GM21717 (cell line): ENCODE measurements around the gene POC1A.

Experiments used
- ATAC-seq: cut with Tn5 transposase; IDR thresholded peaks from one replicate; pipeline ENCODE4 v1.9.1; 2021; ENCODE audit warnings: mild to moderate bottlenecking, moderate library complexity; ENCODE audit not compliant: unreplicated experiment

Gene POC1A

GRCh38 chr3:52132041-52132440 lies 22.2 kb downstream of the POC1A start:
- ATAC-seq, result no peak

GRCh38 chr3:52130966-52131622 lies 23.1 kb downstream of the POC1A start:
- ATAC-seq, result no peak

GRCh38 chr3:52128118-52128683 lies 26.0 kb downstream of the POC1A start:
- ATAC-seq, result no peak

GRCh38 chr3:52126500-52126899 lies 27.7 kb downstream of the POC1A start:
- no peak for ATAC-seq

- ATAC-seq, result no peak
Observed at GRCh38 chr3:52126036-52126435, 28.2 kb downstream of the POC1A start.

DNA sequence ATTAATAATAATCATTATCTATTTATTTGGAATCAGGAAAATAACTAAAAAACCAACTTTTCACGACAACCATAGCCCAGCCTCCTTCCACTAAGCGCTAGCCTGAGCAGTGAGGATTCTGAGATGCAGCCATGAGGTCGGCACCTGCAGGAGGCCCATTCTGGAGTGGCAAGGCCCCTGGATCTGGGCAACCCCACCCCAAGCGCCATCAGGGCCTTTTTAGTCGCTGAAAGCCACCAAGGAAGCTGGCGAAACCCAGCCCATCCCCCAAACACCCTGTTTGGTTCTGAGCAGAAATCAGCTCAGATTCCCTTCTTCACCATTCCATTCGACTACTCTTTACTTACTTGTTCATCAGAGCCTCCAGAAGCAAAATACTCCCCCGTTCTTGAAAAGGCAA lies 29.5 kb downstream of the POC1A start:
- no peak for ATAC-seq

DNA sequence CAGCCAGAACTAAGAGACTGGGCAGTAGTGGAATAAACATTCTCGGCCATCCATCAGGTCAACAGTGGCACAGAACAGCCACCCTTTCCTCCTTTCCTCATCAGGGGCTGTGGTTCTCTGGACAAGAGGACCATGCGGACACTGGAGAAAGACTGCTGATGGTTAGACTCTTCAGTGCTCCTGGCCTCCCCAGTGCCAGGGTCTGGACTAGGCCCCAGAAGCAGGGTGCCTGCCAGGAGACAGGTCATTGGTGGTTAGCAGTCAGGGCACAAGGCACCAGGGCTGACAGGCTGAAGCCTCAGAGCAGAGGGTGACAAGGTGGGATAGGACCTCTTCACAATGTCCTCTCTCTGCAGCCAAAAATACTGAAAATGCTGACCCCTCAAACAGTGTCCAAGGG lies 30.1 kb downstream of the POC1A start:
- no peak for ATAC-seq

- ATAC-seq, result no peak
Observed at GRCh38 chr3:52123106-52123725, 31.0 kb downstream of the POC1A start.

GRCh38 chr3:52122491-52122890 lies 31.7 kb downstream of the POC1A start:
- ATAC-seq, result no peak

DNA sequence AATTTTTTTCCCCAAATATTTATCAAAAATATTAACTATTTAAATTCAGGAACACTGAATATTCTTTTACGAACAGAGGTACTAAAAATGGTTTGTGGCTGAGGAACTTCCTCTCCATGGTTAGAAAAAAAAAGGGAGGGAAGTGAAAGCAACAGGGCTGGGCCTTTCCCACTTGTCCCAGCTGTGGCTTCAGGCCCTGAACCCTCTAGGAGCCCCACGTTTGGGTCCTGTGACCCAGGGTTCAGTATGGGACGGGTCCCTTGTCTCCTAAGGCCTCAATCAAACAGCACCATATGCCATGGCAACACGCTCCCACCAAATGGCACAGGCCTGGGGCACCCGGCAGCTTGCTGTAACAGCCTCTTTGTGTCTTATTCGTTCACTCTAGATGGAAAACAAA lies 32.4 kb downstream of the POC1A start:
- ATAC-seq, result no peak

GRCh38 chr3:52121464-52121805 lies 32.8 kb downstream of the POC1A start:
- no peak for ATAC-seq

DNA sequence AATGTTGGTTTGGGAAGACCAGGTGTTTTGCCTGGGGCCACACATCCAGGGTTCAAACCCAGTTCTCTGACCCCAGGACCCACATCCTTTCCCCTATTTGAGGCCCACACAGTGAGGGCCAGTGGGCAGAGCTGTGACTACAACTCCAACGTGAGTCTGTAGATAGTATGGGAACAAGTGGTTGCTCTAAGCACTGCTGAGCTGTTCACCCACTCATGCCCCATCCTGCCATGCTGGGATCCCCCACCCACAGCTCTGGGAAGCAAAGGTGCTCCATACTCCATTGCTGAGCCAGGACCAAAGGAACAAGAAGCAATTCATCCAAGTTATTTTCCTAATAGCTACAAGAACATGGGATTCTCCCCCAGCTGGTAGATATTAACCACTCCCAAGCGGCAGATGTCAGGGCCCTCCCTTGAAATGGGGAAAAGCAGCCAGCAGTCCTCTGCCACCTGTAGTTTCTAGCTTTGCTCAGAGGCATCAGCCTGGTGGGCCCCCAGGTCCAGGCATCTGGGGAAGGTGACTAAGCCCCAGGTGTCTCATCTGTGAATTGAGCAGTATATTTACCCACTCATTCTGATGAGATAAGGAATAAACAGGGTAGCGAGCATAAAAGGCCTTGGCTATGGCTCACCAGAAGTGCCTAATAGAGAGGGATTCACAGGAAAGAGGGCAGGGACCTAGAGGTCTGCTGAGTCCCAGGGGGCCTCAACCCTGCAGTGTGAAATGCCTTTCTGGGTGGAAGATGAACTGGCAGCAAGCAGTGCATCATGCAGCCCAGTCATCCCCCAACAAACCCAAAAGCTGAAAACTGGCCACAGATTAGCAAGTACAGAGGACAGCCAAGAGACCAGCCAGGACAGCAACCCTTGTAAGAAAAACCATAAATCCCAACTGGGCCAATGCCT lies 33.4 kb downstream of the POC1A start:
- ATAC-seq, result no peak

DNA sequence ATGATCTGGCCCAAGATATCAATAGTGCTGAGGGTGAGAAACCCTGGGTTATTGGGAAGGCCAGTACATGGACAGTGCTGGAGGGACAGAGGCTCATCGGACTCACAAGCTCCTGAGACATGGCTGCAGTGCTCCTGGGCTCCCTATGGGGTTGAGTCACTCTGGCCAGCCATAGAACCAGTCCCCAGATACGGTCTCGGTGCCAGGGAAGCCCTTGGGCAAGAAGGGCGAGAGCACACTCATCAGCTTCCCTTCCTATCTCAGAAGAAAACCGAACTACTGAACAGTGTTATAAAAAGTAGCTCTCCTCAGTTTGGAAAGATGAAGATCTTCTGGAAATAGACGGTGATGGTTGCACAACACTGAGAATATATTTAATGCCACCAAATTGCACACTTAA lies 34.4 kb downstream of the POC1A start:
- ATAC-seq, result no peak

GRCh38 chr3:52119099-52119498 lies 35.1 kb downstream of the POC1A start:
- ATAC-seq, result no peak

- ATAC-seq, result no peak
Observed at GRCh38 chr3:52118156-52118875, 35.9 kb downstream of the POC1A start.

DNA sequence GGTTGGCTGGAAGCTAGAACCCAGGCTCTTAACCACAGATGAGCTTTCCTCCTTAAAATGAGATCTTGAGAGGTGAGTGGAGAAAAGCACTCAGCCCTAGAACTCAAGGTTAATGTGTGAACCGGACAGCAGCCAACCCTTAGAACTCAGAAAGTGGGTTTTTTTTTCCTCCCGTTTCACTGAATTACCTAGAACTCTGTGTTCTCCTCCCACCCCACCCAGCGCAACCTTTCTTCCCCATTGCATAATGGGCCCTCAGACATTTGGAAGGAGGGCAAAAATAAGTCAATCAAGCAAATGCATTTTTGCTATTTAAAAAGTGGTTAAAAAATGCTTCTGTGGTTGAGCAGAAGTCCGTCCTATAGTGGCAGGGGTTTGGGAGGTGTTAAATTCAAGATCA lies 36.7 kb downstream of the POC1A start:
- ATAC-seq, result no peak

GRCh38 chr3:52112056-52112455 lies 42.2 kb downstream of the POC1A start:
- ATAC-seq, result no peak

DNA sequence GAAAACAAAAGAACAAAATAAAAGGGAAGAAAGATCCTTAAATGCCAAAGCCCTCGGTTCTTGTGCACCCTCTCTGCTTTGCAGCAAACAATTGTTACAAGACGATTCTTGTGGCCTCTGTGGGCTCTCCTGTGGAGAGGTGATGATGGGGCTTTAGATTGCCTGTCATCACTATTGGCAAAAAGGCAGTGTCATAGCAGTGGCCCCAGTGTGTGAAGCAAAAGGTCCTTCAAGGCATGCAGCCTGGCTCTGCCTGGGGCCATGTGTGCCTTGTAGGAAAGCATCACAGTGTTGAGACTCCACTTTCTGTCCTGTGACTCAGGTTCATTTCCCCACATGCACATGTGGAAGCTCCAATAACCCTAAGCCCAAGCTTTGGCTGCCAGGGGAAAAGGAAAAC lies 43.7 kb downstream of the POC1A start:
- ATAC-seq, result no peak

DNA sequence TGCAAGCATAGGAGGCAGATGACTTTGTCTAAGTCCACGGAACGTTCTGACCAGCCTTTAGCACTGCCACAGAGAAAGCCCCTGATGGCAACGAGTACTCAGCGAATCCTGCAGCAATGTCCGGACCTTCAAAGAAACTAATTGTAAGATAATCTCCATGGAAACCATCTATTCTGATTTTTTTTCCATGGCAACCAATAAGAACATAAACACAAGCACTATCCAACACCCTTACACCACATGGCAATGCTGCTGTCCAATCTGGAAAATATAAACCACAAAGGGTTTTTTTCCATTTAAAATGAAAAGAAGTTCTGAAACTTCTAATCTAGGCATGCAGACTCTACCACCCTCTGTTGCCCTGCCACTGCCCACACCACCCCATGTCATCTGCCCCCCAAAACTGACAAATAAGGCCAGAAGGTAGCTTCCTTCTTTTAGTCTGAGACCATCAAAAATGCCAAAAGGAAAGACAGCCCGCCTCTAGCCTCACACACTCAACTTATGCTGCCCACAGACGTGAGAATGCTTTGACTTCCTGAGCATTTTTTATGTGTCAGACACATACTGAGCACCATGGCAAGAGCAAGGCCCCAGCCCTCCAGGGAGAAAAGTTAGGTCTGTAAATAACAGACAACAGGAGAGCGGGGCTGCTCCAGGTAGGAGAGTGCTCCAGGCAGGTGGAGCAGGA lies 44.5 kb downstream of the POC1A start:
- no peak for ATAC-seq
